Muscle of leg (tissue), 11 donors: Measurements from ENCODE around the gene GARRE1. TPM values are rescaled to one million over a fixed set of nuclear protein-coding genes. Genes with fewer than 3 reads are reported as not detected.

Source experiments
- DNase-seq: peaks from one replicate; pipeline ENCODE4 v3.0.0; 2013
- H3K27ac ChIP-seq: one replicate; pipeline ENCODE4 v1.5.1; 2013; ENCODE audit warnings: mild to moderate bottlenecking, low read length, control low read depth
- H3K27me3 ChIP-seq: one replicate; pipeline ENCODE4 v1.6.1; 2013; ENCODE audit warnings: low read length; ENCODE audit not compliant: control insufficient read depth, insufficient read depth
- H3K36me3 ChIP-seq: one replicate; pipeline ENCODE4 v1.6.1; 2013; ENCODE audit warnings: low read length; ENCODE audit not compliant: control insufficient read depth, insufficient read depth
- H3K4me1 ChIP-seq: one replicate; pipeline ENCODE4 v1.6.1; 2013; ENCODE audit warnings: low read length; ENCODE audit not compliant: control insufficient read depth, insufficient read depth
- H3K4me3 ChIP-seq: one replicate; pipeline ENCODE4 v1.5.1; 2013; ENCODE audit warnings: low read length, control low read depth
- H3K9me3 ChIP-seq: replicated peaks from 2 replicates; pipeline ENCODE4 v1.6.1; 2013; ENCODE audit warnings: low read depth, low read length; ENCODE audit not compliant: control insufficient read depth
- WGBS: methylation state at CpG from one replicate; pipeline ENCODE4 v1.1.5; 2013; ENCODE audit warnings: missing lambda C conversion rate; ENCODE audit not compliant: insufficient coverage; 5-methylcytosine and 5-hydroxymethylcytosine counted together
- polyA plus RNA-seq, 8 donors: library from polyadenylated mRNA; unstranded; fragments of 120-200 nt; gene quantifications; one replicate each; pipeline versions ENCODE4 v1.2.1 to v1.2.3, GENCODE V29; 2013; ENCODE audit warnings: inconsistent platforms in 1 of 8, low replicate concordance in 1 of 8; ENCODE audit not compliant: insufficient read length in 8 of 8, insufficient read depth in 1 of 8
- total RNA-seq: library from RNA; stranded (reverse); fragments of 120-200 nt; gene quantifications from one replicate; pipeline ENCODE4 v1.2.4, GENCODE V29; 2013

GARRE1 gene
- total and polyA plus RNA-seq, 9 donors, result 18.0 to 24.2 (median 20.8) TPM

GRCh38 chr19:34291235-34291634, 36.9 kb downstream of the GARRE1 start:
- DNase-seq, result no peak
- Histone ChIP-seq H3K4me3 (no peak overlapping the region), H3K9me3 (no peaks in the 10 kb centered on the region), H3K36me3 (peaks cover 8% of the 10 kb centered on the region), H3K4me1 (no peaks in the 10 kb centered on the region), H3K27me3 (no peaks in the 10 kb centered on the region), H3K27ac (no peak overlapping the region)
- 100% methylated on average over 1 of the region's 2 CpGs for WGBS

GRCh38 chr19:34295103-34295502, 40.7 kb downstream of the GARRE1 start:
- no peaks in the 10 kb centered on the region for H3K4me1 ChIP-seq
- no peak overlapping the region for H3K27ac ChIP-seq
- no peaks in the 10 kb centered on the region for H3K36me3 ChIP-seq
- H3K9me3 ChIP-seq, result no peaks in the 10 kb centered on the region
- H3K27me3 ChIP-seq, result no peaks in the 10 kb centered on the region
- no peak overlapping the region for H3K4me3 ChIP-seq
- no peak for DNase-seq

- no peaks in the 10 kb centered on the region for H3K9me3 ChIP-seq
- peaks cover 13% of the 10 kb centered on the region for H3K36me3 ChIP-seq
- 81% methylated on average over 5 of the region's 10 CpGs for WGBS
- H3K27ac ChIP-seq, result no peak overlapping the region
- H3K4me3 ChIP-seq, result no peak overlapping the region
- no peaks in the 10 kb centered on the region for H3K27me3 ChIP-seq
- no peaks in the 10 kb centered on the region for H3K4me1 ChIP-seq
- DNase-seq, result no peak
Observed at GRCh38 chr19:34298891-34299520, 44.7 kb downstream of the GARRE1 start.

- Histone ChIP-seq H3K9me3 (no peaks in the 10 kb centered on the region), H3K27ac (no peak overlapping the region), H3K4me3 (no peak overlapping the region), H3K4me1 (no peaks in the 10 kb centered on the region), H3K36me3 (peaks cover 14% of the 10 kb centered on the region), H3K27me3 (no peaks in the 10 kb centered on the region)
- 74% methylated on average over 2 of the region's 5 CpGs for WGBS
- DNase-seq, result no peak
Observed at GRCh38 chr19:34299576-34299975, 45.2 kb downstream of the GARRE1 start.

- Histone ChIP-seq H3K27ac (no peak overlapping the region), H3K4me3 (no peak overlapping the region), H3K36me3 (peaks cover 16% of the 10 kb centered on the region), H3K27me3 (no peaks in the 10 kb centered on the region), H3K4me1 (no peaks in the 10 kb centered on the region), H3K9me3 (no peaks in the 10 kb centered on the region)
- no peak for DNase-seq
- 92% methylated on average over 11 of the region's 13 CpGs for WGBS
Observed at GRCh38 chr19:34300380-34300779, 46.0 kb downstream of the GARRE1 start.

- peaks cover 2% of the 10 kb centered on the region for H3K4me1 ChIP-seq
- WGBS, result 100% methylated on average over 1 of the region's 3 CpGs
- H3K4me3 ChIP-seq, result no peak overlapping the region
- H3K27ac ChIP-seq, result no peak overlapping the region
- DNase-seq, result no peak
- no peaks in the 10 kb centered on the region for H3K27me3 ChIP-seq
- H3K9me3 ChIP-seq, result no peaks in the 10 kb centered on the region
- H3K36me3 ChIP-seq, result peaks cover 17% of the 10 kb centered on the region
Observed at GRCh38 chr19:34300962-34301361, 46.6 kb downstream of the GARRE1 start.

Other genes starting within 250 kb of the GARRE1 start
- gene LSM14A, start 82.0 kb upstream of the GARRE1 start, total RNA-seq, result 40.3 TPM
- gene LSM14A, start 82.0 kb upstream of the GARRE1 start, polyA plus RNA-seq, result 100 to 1,000 TPM in 4 of 8 donors, 10 to 100 TPM in 4; 72.7 to 117 (median 100) TPM
- 94.0 TPM for gene GPI, start 110.6 kb downstream of the GARRE1 start, total RNA-seq
- gene GPI, start 110.6 kb downstream of the GARRE1 start, polyA plus RNA-seq, result 100 to 1,000 TPM; 118 to 194 (median 166) TPM
- gene PDCD2L, start 149.8 kb downstream of the GARRE1 start, total RNA-seq, result 15.2 TPM
- 10 to 100 TPM; 10.3 to 14.6 (median 12.1) TPM for gene PDCD2L, start 149.8 kb downstream of the GARRE1 start, polyA plus RNA-seq
- gene UBA2, start 173.8 kb downstream of the GARRE1 start, total RNA-seq, result 128 TPM
- 100 to 1,000 TPM in 4 of 8 donors, 10 to 100 TPM in 4; 76.0 to 129 (median 99.0) TPM for gene UBA2, start 173.8 kb downstream of the GARRE1 start, polyA plus RNA-seq
- gene WTIP, start 227.2 kb downstream of the GARRE1 start, total RNA-seq, result 19.3 TPM
- 10 to 100 TPM; 16.5 to 26.2 (median 20.8) TPM for gene WTIP, start 227.2 kb downstream of the GARRE1 start, polyA plus RNA-seq